ENCODE results near the gene H6PD.

DNA sequence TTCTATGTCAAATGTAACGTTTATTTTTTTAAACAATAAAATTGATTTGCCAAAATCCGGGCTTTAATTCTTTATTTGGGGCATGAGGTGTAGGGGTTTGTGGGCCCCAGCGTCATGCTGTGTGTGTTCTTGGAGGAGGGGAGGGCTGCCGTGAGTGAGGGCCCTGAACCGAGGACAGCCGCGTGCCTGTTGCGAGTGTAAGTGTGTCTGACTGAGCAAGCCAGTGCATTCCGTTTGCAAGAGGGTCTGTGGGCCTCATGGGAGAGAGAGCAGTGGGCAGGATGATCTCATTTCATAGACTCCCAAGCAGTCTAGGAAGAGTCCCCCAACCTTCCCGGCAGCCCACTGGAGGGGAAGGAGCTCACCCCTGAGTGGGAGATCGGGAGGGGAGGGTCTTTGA lies 36.7 kb downstream of the H6PD start:
- TF ChIP-seq, protein P1, sequence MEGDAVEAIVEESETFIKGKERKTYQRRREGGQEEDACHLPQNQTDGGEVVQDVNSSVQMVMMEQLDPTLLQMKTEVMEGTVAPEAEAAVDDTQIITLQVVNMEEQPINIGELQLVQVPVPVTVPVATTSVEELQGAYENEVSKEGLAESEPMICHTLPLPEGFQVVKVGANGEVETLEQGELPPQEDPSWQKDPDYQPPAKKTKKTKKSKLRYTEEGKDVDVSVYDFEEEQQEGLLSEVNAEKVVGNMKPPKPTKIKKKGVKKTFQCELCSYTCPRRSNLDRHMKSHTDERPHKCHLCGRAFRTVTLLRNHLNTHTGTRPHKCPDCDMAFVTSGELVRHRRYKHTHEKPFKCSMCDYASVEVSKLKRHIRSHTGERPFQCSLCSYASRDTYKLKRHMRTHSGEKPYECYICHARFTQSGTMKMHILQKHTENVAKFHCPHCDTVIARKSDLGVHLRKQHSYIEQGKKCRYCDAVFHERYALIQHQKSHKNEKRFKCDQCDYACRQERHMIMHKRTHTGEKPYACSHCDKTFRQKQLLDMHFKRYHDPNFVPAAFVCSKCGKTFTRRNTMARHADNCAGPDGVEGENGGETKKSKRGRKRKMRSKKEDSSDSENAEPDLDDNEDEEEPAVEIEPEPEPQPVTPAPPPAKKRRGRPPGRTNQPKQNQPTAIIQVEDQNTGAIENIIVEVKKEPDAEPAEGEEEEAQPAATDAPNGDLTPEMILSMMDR (IDR thresholded peaks at IDR 0.05; ENCODE audit: low read depth, low read length), result no peak
- no peak for TF ChIP-seq EZH2phosphoT487 (IDR thresholded peaks at IDR 0.05; ENCODE audit: low read depth)
